Activated CD4-positive, alpha-beta T cell treated with anti-CD3 and anti-CD28 coated beads for 36 hours (primary cell): Measurements from ENCODE around the gene HIGD2A. TPM values are rescaled to one million over a fixed set of nuclear protein-coding genes. Genes with fewer than 3 reads are reported as not detected.

Experiments used
- ATAC-seq: fragments of 200-7000 bp; cut with Tn5 transposase; one replicate; pipeline ENCODE4 v1.10.0; 2021; ENCODE audit warnings: mild to moderate bottlenecking, moderate library complexity
- CTCF ChIA-PET: fragments of 350-600 bp; sonication (Branson Sonifier 250); formaldehyde crosslinking; loops from one replicate; lab custom pipeline; 2021; ENCODE audit warnings: antibody characterized with exemption; lab: Charles Lee
- POLR2A ChIA-PET: fragments of 350-600 bp; sonication (Branson Sonifier 250); formaldehyde crosslinking; loops from one replicate; lab custom pipeline; 2021; ENCODE audit warnings: antibody characterized with exemption, inconsistent platforms; lab: Charles Lee
- DNase-seq: peaks from one replicate; pipeline ENCODE4 v3.0.0-alpha.2; 2020
- H3K27ac Mint-ChIP-seq: one replicate; pipeline ENCODE4 v1.8.0; 2021; ENCODE audit warnings: mixed read lengths
- H3K27me3 Mint-ChIP-seq: one replicate; pipeline ENCODE4 v1.8.0; 2021; ENCODE audit warnings: mixed read lengths
- H3K36me3 Mint-ChIP-seq: one replicate; pipeline ENCODE4 v1.8.0; 2021; ENCODE audit warnings: low read depth, mixed read lengths
- H3K4me1 Mint-ChIP-seq: one replicate; pipeline ENCODE4 v1.8.0; 2021; ENCODE audit warnings: mixed read lengths
- H3K4me3 Mint-ChIP-seq: one replicate; pipeline ENCODE4 v1.8.0; 2021; ENCODE audit warnings: mild to moderate bottlenecking, moderate library complexity, mixed read lengths
- H3K9me3 Mint-ChIP-seq: one replicate; pipeline ENCODE4 v1.8.0; 2021; ENCODE audit warnings: low read depth, mixed read lengths
- intact Hi-C, 2 experiments: fragments of 100-400 bp; cut with DNase I in 1 of 2; cut with micrococcal nuclease in 1 of 2; formaldehyde crosslinking; loops; one replicate each; pipeline versions ENCODE4 v1.14.2 to v1.15.1; 2022 to 2024; cut with DNase I, micrococcal nuclease
- total RNA-seq, 2 experiments: library from RNA; stranded (reverse); gene quantifications; one replicate each; pipeline ENCODE4 v1.2.3, GENCODE V29; 2021

Gene HIGD2A
- total RNA-seq, 2 experiments from 2014 or later: 104 to 140 TPM

GRCh38 chr5:176384991-176385390 is 3.6 kb upstream of the HIGD2A start:
- Mint-ChIP-seq H3K27ac (no peak overlapping the region), H3K27me3 (no peaks in the 10 kb centered on the region), H3K36me3 (peaks cover 74% of the 10 kb centered on the region), H3K4me3 (no peak overlapping the region), H3K9me3 (no peaks in the 10 kb centered on the region), H3K4me1 (peaks cover 31% of the 10 kb centered on the region)
- intact Hi-C loops: no loop called here
- CTCF ChIA-PET: interaction anchor here (0.6 kb wide), 1 partner anchor 909 kb away, joined by 5 read pairs; no protein-coding TSS in a partner anchor
- ATAC-seq (no peak), DNase-seq (no peak)
- POLR2A ChIA-PET: no interaction called here

- no peaks in the 10 kb centered on the region for H3K27me3 Mint-ChIP-seq
Observed at GRCh38 chr5:176386491-176386890, 2.1 kb upstream of the HIGD2A start.

GRCh38 chr5:176387384-176387925 is 1.1 kb upstream of the HIGD2A start:
- Mint-ChIP-seq H3K9me3 (no peaks in the 10 kb centered on the region), H3K27ac (peak overlapping the region; percentile 100), H3K36me3 (peaks cover 63% of the 10 kb centered on the region), H3K4me1 (peaks cover 31% of the 10 kb centered on the region), H3K4me3 (peak overlapping the region; percentile 95), H3K27me3 (no peaks in the 10 kb centered on the region)
- intact Hi-C loops: no loop called here
- ChIA-PET POLR2A (no interaction called here), CTCF (interaction anchor here (0.6 to 1.6 kb wide), 2 partner anchors 8 to 28 kb away, joined by 3 read pairs; no protein-coding TSS in a partner anchor)
- no peak for DNase-seq
- no peak for ATAC-seq

More at GRCh38 chr5:176386491-176386890, 2.1 kb upstream of the HIGD2A start:
- Mint-ChIP-seq H3K4me3 (peak overlapping the region; percentile 95), H3K4me1 (peaks cover 31% of the 10 kb centered on the region), H3K36me3 (peaks cover 71% of the 10 kb centered on the region), H3K9me3 (no peaks in the 10 kb centered on the region), H3K27ac (peak overlapping the region; percentile 100)
- intact Hi-C loops: no loop called here
- POLR2A ChIA-PET: interaction anchor here (1.0 to 1.1 kb wide), 2 partner anchors 27 to 150 kb away, joined by 3 to 4 read pairs; partner anchors contain the start of gene RNF44
- DNase-seq (no peak), ATAC-seq (no peak)
- CTCF ChIA-PET: interaction anchor here (0.7 kb wide), 1 partner anchor 14 kb away, joined by 3 read pairs; no protein-coding TSS in a partner anchor

GRCh38 chr5:176388003-176388443 is 528 bp upstream of the HIGD2A start:
- Mint-ChIP-seq H3K4me3 (peak overlapping the region; percentile 95), H3K9me3 (no peaks in the 10 kb centered on the region), H3K36me3 (peaks cover 60% of the 10 kb centered on the region), H3K27me3 (no peaks in the 10 kb centered on the region), H3K27ac (peak overlapping the region; percentile 100), H3K4me1 (peaks cover 31% of the 10 kb centered on the region)
- POLR2A ChIA-PET: interaction anchor here (0.5 to 0.7 kb wide), 2 partner anchors 11 to 149 kb away, joined by 3 to 4 read pairs; partner anchors contain the start of gene RNF44
- DNase-seq (peak; percentile 24), ATAC-seq (no peak)
- CTCF ChIA-PET: interaction anchor here (0.6 to 1.6 kb wide), 4 partner anchors 8 to 44 kb away, joined by 3 to 4 read pairs (median 3); no protein-coding TSS in a partner anchor
- intact Hi-C loops: loop anchor here (1.0 to 2.0 kb wide), 6 partner anchors 23 to 1039 kb away; partner anchors contain the start of genes ARL10 (in 2 of the 2), GRK6 (in 1 of the 2), RNF44 (in 1 of the 2) and UIMC1 (in 1 of the 2)

GRCh38 chr5:176389135-176390123 is 878 bp downstream of the HIGD2A start:
- Mint-ChIP-seq H3K4me1 (peaks cover 31% of the 10 kb centered on the region), H3K27me3 (no peaks in the 10 kb centered on the region), H3K36me3 (peaks cover 50% of the 10 kb centered on the region), H3K4me3 (peak overlapping the region; percentile 95), H3K27ac (peak overlapping the region; percentile 100), H3K9me3 (no peaks in the 10 kb centered on the region)
- ChIA-PET CTCF (interaction anchor here (0.7 kb wide), 1 partner anchor 29 kb away, joined by 4 read pairs; no protein-coding TSS in a partner anchor), POLR2A (interaction anchor here (0.7 to 1.7 kb wide), 4 partner anchors 25 to 148 kb away, joined by 3 to 5 read pairs (median 4); partner anchors contain the start of genes KIAA1191 and RNF44)
- intact Hi-C loops: loop anchor here (1.0 to 2.0 kb wide), 10 partner anchors 27 to 1037 kb away; partner anchors contain the start of genes FAF2 (in 2 of the 2), KIAA1191 (in 2 of the 2), CLTB (in 1 of the 2) and GRK6 (in 1 of the 2)
- ATAC-seq: peak; percentile 43
- DNase-seq: no peak

GRCh38 chr5:176391479-176391878 is 2.9 kb downstream of the HIGD2A start:
- CTCF ChIA-PET: interaction anchor here (0.6 kb wide), 1 partner anchor 227 kb away, joined by 3 read pairs; no protein-coding TSS in a partner anchor
- DNase-seq (no peak), ATAC-seq (no peak)
- Mint-ChIP-seq H3K4me3 (no peak overlapping the region), H3K36me3 (peaks cover 33% of the 10 kb centered on the region), H3K27ac (no peak overlapping the region), H3K9me3 (no peaks in the 10 kb centered on the region), H3K4me1 (peaks cover 13% of the 10 kb centered on the region), H3K27me3 (no peaks in the 10 kb centered on the region)
- POLR2A ChIA-PET: no interaction called here
- intact Hi-C loops: no loop called here

GRCh38 chr5:176391999-176392398 is 3.4 kb downstream of the HIGD2A start:
- intact Hi-C loops: no loop called here
- Mint-ChIP-seq H3K9me3 (no peaks in the 10 kb centered on the region), H3K4me3 (no peak overlapping the region), H3K4me1 (peaks cover 7% of the 10 kb centered on the region), H3K36me3 (peaks cover 28% of the 10 kb centered on the region), H3K27ac (no peak overlapping the region), H3K27me3 (no peaks in the 10 kb centered on the region)
- no peak for ATAC-seq
- ChIA-PET CTCF (no interaction called here), POLR2A (no interaction called here)
- no peak for DNase-seq

GRCh38 chr5:176392526-176392925 is 4.0 kb downstream of the HIGD2A start:
- H3K27ac Mint-ChIP-seq: no peak overlapping the region
- intact Hi-C loops: no loop called here
- no peaks in the 10 kb centered on the region for H3K9me3 Mint-ChIP-seq
- ATAC-seq (no peak), DNase-seq (no peak)
- H3K27me3 Mint-ChIP-seq: no peaks in the 10 kb centered on the region
- H3K36me3 Mint-ChIP-seq: peaks cover 23% of the 10 kb centered on the region
- H3K4me1 Mint-ChIP-seq: peaks cover 4% of the 10 kb centered on the region
- H3K4me3 Mint-ChIP-seq: no peak overlapping the region
- ChIA-PET CTCF (no interaction called here), POLR2A (interaction anchor here (0.6 kb wide), 1 partner anchor 741 kb away, joined by 3 read pairs; the partner anchor contains the start of gene NSD1)

- ChIA-PET CTCF (interaction anchor here (0.6 to 1.2 kb wide), 4 partner anchors 15 to 660 kb away, joined by 3 read pairs; partner anchors contain the start of gene FAF2), POLR2A (no interaction called here)
- H3K36me3 Mint-ChIP-seq: peaks cover 18% of the 10 kb centered on the region
- no peak overlapping the region for H3K4me3 Mint-ChIP-seq
- DNase-seq: no peak
- no peak for ATAC-seq
- intact Hi-C loops: no loop called here
- H3K27ac Mint-ChIP-seq: no peak overlapping the region
- no peaks in the 10 kb centered on the region for H3K9me3 Mint-ChIP-seq
- H3K27me3 Mint-ChIP-seq: no peaks in the 10 kb centered on the region
- peaks cover 4% of the 10 kb centered on the region for H3K4me1 Mint-ChIP-seq
Observed at GRCh38 chr5:176394096-176394495, 5.5 kb downstream of the HIGD2A start.

GRCh38 chr5:176394881-176395675 is 6.5 kb downstream of the HIGD2A start:
- no peaks in the 10 kb centered on the region for H3K27me3 Mint-ChIP-seq
- ChIA-PET CTCF (interaction anchor here (0.8 to 1.2 kb wide), 3 partner anchors 16 to 184 kb away, joined by 3 to 4 read pairs (median 3); partner anchors contain the start of gene CLTB), POLR2A (no interaction called here)
- DNase-seq (no peak), ATAC-seq (no peak)
- H3K4me1 Mint-ChIP-seq: no peaks in the 10 kb centered on the region
- no peak overlapping the region for H3K27ac Mint-ChIP-seq
- peaks cover 13% of the 10 kb centered on the region for H3K36me3 Mint-ChIP-seq
- intact Hi-C loops: no loop called here
- no peak overlapping the region for H3K4me3 Mint-ChIP-seq
- H3K9me3 Mint-ChIP-seq: no peaks in the 10 kb centered on the region
